ENCODE measurements around the gene BFSP2. TPM values are rescaled to one million over a fixed set of nuclear protein-coding genes. Genes with fewer than 3 reads are reported as not detected.

Gene BFSP2
- total RNA-seq, 2 donors from 2014 or later = not detected

DNA sequence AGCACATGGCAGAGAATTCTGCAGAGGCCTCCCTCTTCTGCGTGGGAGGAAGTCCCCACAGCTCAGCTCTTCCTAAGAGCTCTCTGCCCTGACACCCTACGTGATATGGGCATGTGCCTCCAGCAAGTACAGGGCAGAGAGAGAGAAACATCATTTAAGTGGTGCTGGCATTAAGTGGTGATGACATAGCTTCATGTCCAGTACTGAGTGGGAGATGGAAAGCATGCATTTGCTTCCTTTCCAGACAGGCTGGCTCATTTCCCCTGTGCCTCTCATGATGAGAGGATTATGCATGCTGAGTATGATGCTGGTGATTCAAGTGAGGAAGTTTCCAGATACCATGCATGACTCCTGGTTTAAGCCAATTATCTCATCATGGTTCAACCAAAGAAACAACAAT is 26.9 kb downstream of the BFSP2 start:
- H3K9me3 ChIP-seq = no peaks in the 10 kb centered on the region
- H3K4me1 ChIP-seq = no peaks in the 10 kb centered on the region
- no peak for TF ChIP-seq POLR2A (IDR thresholded peaks at IDR 0.05)
- TF ChIP-seq, protein P1, sequence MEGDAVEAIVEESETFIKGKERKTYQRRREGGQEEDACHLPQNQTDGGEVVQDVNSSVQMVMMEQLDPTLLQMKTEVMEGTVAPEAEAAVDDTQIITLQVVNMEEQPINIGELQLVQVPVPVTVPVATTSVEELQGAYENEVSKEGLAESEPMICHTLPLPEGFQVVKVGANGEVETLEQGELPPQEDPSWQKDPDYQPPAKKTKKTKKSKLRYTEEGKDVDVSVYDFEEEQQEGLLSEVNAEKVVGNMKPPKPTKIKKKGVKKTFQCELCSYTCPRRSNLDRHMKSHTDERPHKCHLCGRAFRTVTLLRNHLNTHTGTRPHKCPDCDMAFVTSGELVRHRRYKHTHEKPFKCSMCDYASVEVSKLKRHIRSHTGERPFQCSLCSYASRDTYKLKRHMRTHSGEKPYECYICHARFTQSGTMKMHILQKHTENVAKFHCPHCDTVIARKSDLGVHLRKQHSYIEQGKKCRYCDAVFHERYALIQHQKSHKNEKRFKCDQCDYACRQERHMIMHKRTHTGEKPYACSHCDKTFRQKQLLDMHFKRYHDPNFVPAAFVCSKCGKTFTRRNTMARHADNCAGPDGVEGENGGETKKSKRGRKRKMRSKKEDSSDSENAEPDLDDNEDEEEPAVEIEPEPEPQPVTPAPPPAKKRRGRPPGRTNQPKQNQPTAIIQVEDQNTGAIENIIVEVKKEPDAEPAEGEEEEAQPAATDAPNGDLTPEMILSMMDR (IDR thresholded peaks at IDR 0.05) = no peak
- H3K27ac ChIP-seq = no peak overlapping the region
- no peaks in the 10 kb centered on the region for H3K27me3 ChIP-seq
- 42 to 60% methylated on average over 2 of the region's 2 CpGs for WGBS, 2 donors
- no peaks in the 10 kb centered on the region for H3K36me3 ChIP-seq (replicated peaks in 1 of 2; ENCODE audit: insufficient read depth in 1 of 2, low read depth in 2 of 2)
- intact Hi-C loops (cut with DNase I) = no loop called here
- ATAC-seq (no peak), DNase-seq (no peak)
- H3K4me3 ChIP-seq = no peak overlapping the region

DNA sequence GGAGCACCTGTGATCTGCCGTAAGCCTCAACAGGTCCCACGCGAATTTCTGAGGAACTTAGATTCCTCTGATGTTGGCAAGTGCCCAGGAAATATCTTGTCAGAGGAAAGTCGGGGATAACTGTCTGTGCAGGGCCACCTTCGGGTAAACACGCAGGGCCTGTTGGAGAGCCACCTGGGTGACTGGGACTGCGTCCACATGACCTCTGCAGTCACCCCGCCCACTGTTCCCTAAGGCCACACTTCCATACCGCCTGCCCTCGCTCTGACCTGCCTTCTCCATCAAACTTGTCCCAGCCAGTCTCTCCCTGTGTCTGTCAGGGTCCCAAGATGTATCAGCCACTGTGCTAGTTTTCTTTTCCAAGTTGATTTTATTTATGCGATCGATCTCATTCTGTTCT is 28.7 kb downstream of the BFSP2 start:
- 64 to 67% methylated on average over 12 of the region's 12 CpGs for WGBS, 2 donors
- DNase-seq (no peak), ATAC-seq (no peak)
- no peak for TF ChIP-seq POLR2A (IDR thresholded peaks at IDR 0.05)
- TF ChIP-seq, protein P1 (IDR thresholded peaks at IDR 0.05) = no peak
- H3K36me3 ChIP-seq (replicated peaks in 1 of 2; ENCODE audit: insufficient read depth in 1 of 2, low read depth in 2 of 2) = no peaks in the 10 kb centered on the region
- H3K27ac ChIP-seq = no peak overlapping the region
- H3K9me3 ChIP-seq = no peaks in the 10 kb centered on the region
- H3K27me3 ChIP-seq = no peaks in the 10 kb centered on the region
- intact Hi-C loops (cut with DNase I) = no loop called here
- H3K4me1 ChIP-seq = no peaks in the 10 kb centered on the region
- no peak overlapping the region for H3K4me3 ChIP-seq

DNA sequence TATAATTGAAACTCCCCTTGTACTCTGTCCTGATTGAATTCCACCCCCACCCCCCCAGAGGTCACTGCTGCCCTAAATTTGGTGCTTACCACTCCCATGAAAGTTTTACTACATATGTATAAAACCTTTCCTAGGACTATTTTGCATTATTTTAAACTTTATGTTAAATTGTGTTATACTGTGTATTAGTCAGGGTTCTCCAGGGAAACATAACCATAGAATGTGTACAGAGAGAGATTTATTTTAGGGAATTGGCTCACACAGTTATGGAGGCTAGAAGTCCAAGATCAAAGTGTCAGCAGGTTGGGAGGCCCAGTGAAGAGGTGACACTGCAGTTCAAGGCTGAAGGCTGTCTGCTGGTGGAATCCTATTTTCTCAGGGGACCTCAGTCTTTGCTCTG is 29.2 kb downstream of the BFSP2 start:
- Histone ChIP-seq H3K27ac (no peak overlapping the region), H3K4me3 (no peak overlapping the region), H3K27me3 (no peaks in the 10 kb centered on the region), H3K36me3 (replicated peaks in 1 of 2; ENCODE audit: insufficient read depth in 1 of 2, low read depth in 2 of 2) (no peaks in the 10 kb centered on the region), H3K4me1 (no peaks in the 10 kb centered on the region), H3K9me3 (no peaks in the 10 kb centered on the region)
- no peak for DNase-seq
- ATAC-seq = no peak
- no peak for TF ChIP-seq POLR2A (IDR thresholded peaks at IDR 0.05)
- TF ChIP-seq, protein P1 (IDR thresholded peaks at IDR 0.05) = no peak
- intact Hi-C loops (cut with DNase I) = no loop called here

DNA sequence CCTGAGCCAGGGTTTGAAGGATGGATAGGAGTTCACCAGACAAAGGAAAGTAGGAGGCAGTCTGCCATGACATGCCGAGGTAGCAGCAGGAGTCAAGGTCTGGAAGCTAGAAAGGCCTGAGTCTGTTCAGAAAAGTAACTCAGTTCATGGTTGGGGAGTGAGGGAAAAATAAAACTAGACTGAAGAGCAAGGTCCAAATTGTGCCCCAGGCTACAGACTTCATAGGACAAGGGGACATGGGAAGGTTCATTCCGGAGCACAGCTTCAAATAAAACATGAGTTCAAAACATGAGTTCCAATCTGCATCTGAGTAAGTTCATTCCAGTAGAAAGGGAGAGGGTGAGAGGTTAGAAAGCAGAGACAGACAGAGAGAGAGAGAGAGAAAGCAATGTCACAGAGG is 39.7 kb downstream of the BFSP2 start:
- Histone ChIP-seq H3K36me3 (replicated peaks in 1 of 2; ENCODE audit: insufficient read depth in 1 of 2, low read depth in 2 of 2) (no peaks in the 10 kb centered on the region), H3K27ac (no peak overlapping the region), H3K4me3 (no peak overlapping the region), H3K27me3 (no peaks in the 10 kb centered on the region), H3K9me3 (no peaks in the 10 kb centered on the region), H3K4me1 (peaks cover 10% of the 10 kb centered on the region)
- DNase-seq (no peak), ATAC-seq (no peak)
- TF ChIP-seq POLR2A (IDR thresholded peaks at IDR 0.05) = no peak
- TF ChIP-seq, protein P1 (IDR thresholded peaks at IDR 0.05) = no peak
- intact Hi-C loops (cut with DNase I) = no loop called here
- WGBS, 2 donors = 84 to 89% methylated on average over 2 of the region's 2 CpGs

DNA sequence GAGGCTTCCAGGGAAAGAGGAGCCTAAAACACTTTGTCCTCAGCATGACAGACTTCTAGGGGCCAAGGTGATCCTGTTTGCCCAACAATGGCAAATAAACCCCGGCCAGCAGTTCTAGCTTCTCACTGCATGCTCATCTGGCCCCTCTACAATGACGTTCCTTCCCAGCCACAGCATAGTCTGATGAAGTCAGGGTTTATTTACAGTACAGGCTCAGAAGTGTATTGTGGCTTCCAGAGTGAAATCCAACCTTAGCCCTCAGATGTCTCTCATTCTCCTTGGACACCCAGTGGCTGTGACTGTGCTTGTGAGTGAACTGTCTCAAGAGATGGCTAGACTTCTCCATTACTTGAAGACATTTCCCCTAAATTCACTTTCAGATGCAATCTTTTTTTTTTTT is 40.8 kb downstream of the BFSP2 start:
- no peaks in the 10 kb centered on the region for H3K36me3 ChIP-seq (replicated peaks in 1 of 2; ENCODE audit: insufficient read depth in 1 of 2, low read depth in 2 of 2)
- H3K4me3 ChIP-seq = no peak overlapping the region
- H3K4me1 ChIP-seq = peaks cover 10% of the 10 kb centered on the region
- no peaks in the 10 kb centered on the region for H3K27me3 ChIP-seq
- no peak for DNase-seq
- TF ChIP-seq, protein P1 (IDR thresholded peaks at IDR 0.05) = no peak
- no peak for TF ChIP-seq POLR2A (IDR thresholded peaks at IDR 0.05)
- ATAC-seq = no peak
- no peaks in the 10 kb centered on the region for H3K9me3 ChIP-seq
- no peak overlapping the region for H3K27ac ChIP-seq
- 66 to 90% methylated on average over 2 of the region's 2 CpGs for WGBS, 2 donors
- intact Hi-C loops (cut with DNase I) = no loop called here
